HepG2 (cell line): ENCODE results near the gene SLC5A6. TPM values are rescaled to one million over a fixed set of nuclear protein-coding genes. Genes with fewer than 3 reads are reported as not detected.

ENCODE experiments used
- ATM ChIP-seq: fragments of 450-650 bp; IDR thresholded peaks from 2 replicates; pipeline ENCODE4 v1.7.1; 2017; ENCODE audit warnings: mild to moderate bottlenecking, borderline replicate concordance
- ESRRA ChIP-seq: sonication (generic); formaldehyde crosslinking; IDR thresholded peaks from 2 replicates; pipeline ENCODE4 v1.5.1; 2020; ENCODE audit warnings: mild to moderate bottlenecking, low read depth, missing genetic modification reagents
- HMGXB4 ChIP-seq, 2 experiments: sonication (generic) in 1 of 2; formaldehyde crosslinking in 1 of 2; IDR thresholded peaks; 2 replicates each; pipeline versions ENCODE4 v1.4.0 to v1.6.1; 2018 to 2020; ENCODE audit warnings: missing genetic modification reagents in 2 of 2, borderline replicate concordance in 1 of 2, low read depth in 1 of 2, mild to moderate bottlenecking in 1 of 2, missing biosample characterization in 1 of 2
- JARID2 ChIP-seq: sonication (generic); formaldehyde crosslinking; IDR thresholded peaks from 2 replicates; pipeline ENCODE4 v1.8.1; 2023; ENCODE audit warnings: missing genetic modification reagents, inconsistent platforms; ENCODE audit not compliant: insufficient replicate concordance
- KDM2A ChIP-seq: sonication (generic); formaldehyde crosslinking; IDR thresholded peaks from 2 replicates; pipeline ENCODE4 v1.4.0; 2020; ENCODE audit warnings: low read depth, missing genetic modification reagents, borderline replicate concordance
- KDM5A ChIP-seq: fragments of 200-600 bp; sonication (generic); IDR thresholded peaks from 2 replicates; pipeline ENCODE4 v1.7.0; 2018; ENCODE audit warnings: antibody characterized with exemption, mild to moderate bottlenecking, low read length, borderline replicate concordance
- MAFK ChIP-seq, 2 experiments: IDR thresholded peaks in 1 of 2; conservative IDR thresholded peaks in 1 of 2; 2 replicates each; pipeline ENCODE4 v1.6.1; 2011; ENCODE audit warnings: improper control_type of control experiment in 2 of 2, low read length in 2 of 2
- NR2F2 ChIP-seq: IDR thresholded peaks from 2 replicates; pipeline ENCODE4 v1.6.1; 2012; ENCODE audit warnings: low read depth, inconsistent platforms, borderline replicate concordance
- PPARG ChIP-seq: conservative IDR thresholded peaks from 2 replicates; pipeline ENCODE4 v1.6.1; 2016; ENCODE audit warnings: missing biosample characterization, missing genetic modification reagents
- RBFOX2 ChIP-seq: fragments of 200-400 bp; formaldehyde crosslinking; IDR thresholded peaks from 2 replicates; pipeline ENCODE4 v1.6.1; 2017; ENCODE audit warnings: low read depth, mild to moderate bottlenecking, low read length
- RXRA ChIP-seq: sonication (generic); formaldehyde crosslinking; IDR thresholded peaks from 2 replicates; pipeline ENCODE4 v1.5.1; 2020; ENCODE audit warnings: missing genetic modification reagents
- ZFY ChIP-seq: sonication (generic); formaldehyde crosslinking; IDR thresholded peaks from 2 replicates; pipeline ENCODE4 v1.4.0; 2020; ENCODE audit warnings: missing genetic modification reagents
- ZNF264 ChIP-seq: sonication (generic); formaldehyde crosslinking; IDR thresholded peaks from 2 replicates; pipeline ENCODE4 v1.4.0; 2020; ENCODE audit warnings: missing genetic modification reagents
- ZNF510 ChIP-seq: sonication (generic); formaldehyde crosslinking; IDR thresholded peaks from 2 replicates; pipeline ENCODE4 v1.4.0; 2020; ENCODE audit warnings: low read depth, mild to moderate bottlenecking, missing genetic modification reagents
- ZNF567 ChIP-seq: sonication (generic); formaldehyde crosslinking; IDR thresholded peaks from 2 replicates; pipeline ENCODE4 v1.8.1; 2023; ENCODE audit warnings: mild to moderate bottlenecking, missing genetic modification reagents, borderline replicate concordance
- ZNF691 ChIP-seq: sonication (generic); formaldehyde crosslinking; IDR thresholded peaks from 2 replicates; pipeline ENCODE4 v1.4.0; 2020; ENCODE audit warnings: missing genetic modification reagents, low read depth, mild to moderate bottlenecking, borderline replicate concordance
- polyA plus RNA-seq, 8 experiments: library from polyadenylated mRNA; depleted of rRNA in 3 of 8; stranded (reverse) in 7 of 8; unstranded in 1 of 8; fragments of >200 nt; fragmentation: Illumina TruSeq in 4 of 8; extraction: Trizol in 4 of 8; gene quantifications; 2 replicates each; pipeline versions ENCODE4 v1.2.1 to v1.2.3, GENCODE V29; 2011 to 2016; ENCODE audit warnings: low read depth in 4 of 8, missing spikeins in 1 of 8, mixed read lengths in 1 of 8; ENCODE audit not compliant: insufficient read depth in 1 of 8
- total RNA-seq, 5 experiments: library from RNA; depleted of rRNA; stranded (reverse); fragments of >200 nt; fragmentation: Illumina TruSeq; extraction: Trizol; gene quantifications; 2 replicates each; pipeline ENCODE4 v1.2.3, GENCODE V29; 2016; ENCODE audit warnings: low read depth in 1 of 5
- TF ChIP-seq, protein P1 (sequence below), 2 experiments: sonication (generic) in 1 of 2; formaldehyde crosslinking in 1 of 2; IDR thresholded peaks; 2 replicates each; pipeline versions ENCODE4 v1.6.1 to v1.9.0; 2014 to 2022; ENCODE audit warnings: antibody characterized with exemption in 1 of 2, borderline replicate concordance in 1 of 2, inconsistent platforms in 1 of 2, low read depth in 1 of 2, missing genetic modification reagents in 1 of 2
- TF ChIP-seq, protein P2 (sequence below): IDR thresholded peaks from 2 replicates; pipeline ENCODE4 v1.6.1; 2012; ENCODE audit warnings: inconsistent platforms

The SLC5A6 gene
- total and polyA plus RNA-seq, 2 of the 13 experiments (the other 11 are each of a cell fraction or from before 2014, with no cell fraction given), result 135 to 417 TPM

DNA sequence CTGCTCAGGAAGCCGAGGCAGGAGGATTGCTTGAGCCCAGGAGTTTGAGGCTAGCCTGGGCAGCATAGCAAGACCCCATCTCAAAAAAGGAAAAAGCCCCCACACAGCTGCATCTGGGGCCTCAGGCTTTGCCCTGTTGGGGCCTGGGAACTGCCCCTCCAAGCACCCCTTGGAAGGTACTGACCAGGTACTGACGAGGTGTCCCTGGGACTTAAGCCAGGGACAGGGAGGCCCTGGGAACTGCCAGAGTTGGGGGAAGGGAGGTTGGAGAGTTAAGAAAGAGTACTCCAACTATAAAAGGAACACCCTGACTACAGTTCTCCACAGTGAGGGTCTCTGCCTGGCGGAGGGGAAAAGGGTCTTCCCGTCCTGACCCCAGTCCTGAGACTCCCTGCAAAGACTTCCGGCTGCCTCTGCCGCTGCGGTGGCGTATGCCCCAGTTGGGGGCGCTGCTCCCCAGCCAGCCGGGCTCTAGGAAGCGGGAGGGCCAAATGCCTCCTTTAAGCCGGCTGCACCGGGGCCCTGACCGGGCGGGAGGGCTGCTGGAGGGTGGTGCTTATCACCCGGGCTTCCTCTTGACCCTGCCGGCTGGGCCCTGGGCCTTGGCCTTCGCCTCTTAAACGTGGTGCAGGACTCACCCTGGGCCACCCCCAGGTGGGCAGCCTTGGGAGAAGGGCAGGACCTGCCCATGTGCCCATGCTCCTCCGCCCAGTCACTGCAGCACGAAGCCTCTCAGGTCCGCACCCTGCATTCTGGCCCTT, 38.0 kb upstream of the SLC5A6 start (continued):
- TF ChIP-seq, protein P1, sequence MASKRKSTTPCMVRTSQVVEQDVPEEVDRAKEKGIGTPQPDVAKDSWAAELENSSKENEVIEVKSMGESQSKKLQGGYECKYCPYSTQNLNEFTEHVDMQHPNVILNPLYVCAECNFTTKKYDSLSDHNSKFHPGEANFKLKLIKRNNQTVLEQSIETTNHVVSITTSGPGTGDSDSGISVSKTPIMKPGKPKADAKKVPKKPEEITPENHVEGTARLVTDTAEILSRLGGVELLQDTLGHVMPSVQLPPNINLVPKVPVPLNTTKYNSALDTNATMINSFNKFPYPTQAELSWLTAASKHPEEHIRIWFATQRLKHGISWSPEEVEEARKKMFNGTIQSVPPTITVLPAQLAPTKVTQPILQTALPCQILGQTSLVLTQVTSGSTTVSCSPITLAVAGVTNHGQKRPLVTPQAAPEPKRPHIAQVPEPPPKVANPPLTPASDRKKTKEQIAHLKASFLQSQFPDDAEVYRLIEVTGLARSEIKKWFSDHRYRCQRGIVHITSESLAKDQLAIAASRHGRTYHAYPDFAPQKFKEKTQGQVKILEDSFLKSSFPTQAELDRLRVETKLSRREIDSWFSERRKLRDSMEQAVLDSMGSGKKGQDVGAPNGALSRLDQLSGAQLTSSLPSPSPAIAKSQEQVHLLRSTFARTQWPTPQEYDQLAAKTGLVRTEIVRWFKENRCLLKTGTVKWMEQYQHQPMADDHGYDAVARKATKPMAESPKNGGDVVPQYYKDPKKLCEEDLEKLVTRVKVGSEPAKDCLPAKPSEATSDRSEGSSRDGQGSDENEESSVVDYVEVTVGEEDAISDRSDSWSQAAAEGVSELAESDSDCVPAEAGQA (IDR thresholded peaks at IDR 0.05; ENCODE audit: low read depth), result peak; percentile 37; the same call in 1 of the 2 replicates
- TF ChIP-seq, protein P1 (CRISPR knock-in tag; IDR thresholded peaks at IDR 0.05; ENCODE audit: borderline replicate concordance), result no peak
- TF ChIP-seq NR2F2, result no peak
- peak; percentile 84; the same call in 1 of the 2 replicates for TF ChIP-seq ZNF691 (CRISPR knock-in tag)
- TF ChIP-seq MAFK (conservative IDR thresholded peaks at IDR 0.05 in 1 of 2, IDR thresholded peaks at IDR 0.05 in 1 of 2; ENCODE audit: low read length in 2 of 2), result no peak
- peak; percentile 44; the same call in 1 of the 2 replicates for TF ChIP-seq ZNF264 (CRISPR knock-in tag)
- 0 out of 2 replicates have a peak, but pooled peaks have one; percentile 38 for TF ChIP-seq RBFOX2
- peak; percentile 92; the same call in 1 of the 2 replicates for TF ChIP-seq KDM2A (CRISPR knock-in tag)
- TF ChIP-seq PPARG (CRISPR knock-in tag), result no peak
- no peak for TF ChIP-seq ATM
- TF ChIP-seq ESRRA, result 0 out of 2 replicates have a peak, but pooled peaks have one; percentile 24
- TF ChIP-seq, protein P2, sequence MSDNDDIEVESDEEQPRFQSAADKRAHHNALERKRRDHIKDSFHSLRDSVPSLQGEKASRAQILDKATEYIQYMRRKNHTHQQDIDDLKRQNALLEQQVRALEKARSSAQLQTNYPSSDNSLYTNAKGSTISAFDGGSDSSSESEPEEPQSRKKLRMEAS, result peak; percentile 95
- no peak for TF ChIP-seq ZNF510 (CRISPR knock-in tag)
- no peak for TF ChIP-seq ZNF567 (CRISPR knock-in tag)
- peak; percentile 95 to 97 for TF ChIP-seq HMGXB4 (CRISPR knock-in tag; IDR thresholded peaks at IDR 0.05; ENCODE audit: borderline replicate concordance in 1 of 2, low read depth in 1 of 2)
- peak; percentile 76 for TF ChIP-seq JARID2 (CRISPR knock-in tag)
- TF ChIP-seq KDM5A, result no peak
- peak; percentile 73 for TF ChIP-seq RXRA (CRISPR knock-in tag)
- peak; percentile 67 for TF ChIP-seq ZFY (CRISPR knock-in tag)
